Colon (tissue), 2 donors: ENCODE measurements around the gene TMTC3.
A peak's percentile ranks its signal among the peaks of the same experiment; 100 is the strongest.
"Not testable (repeated sequence)": the region's sequence is repeated elsewhere in the genome, so short reads cannot be mapped to it uniquely, and the experiment has no call there.

Experiments
- FAIRE-seq: peaks from 2 replicates; lab custom pipeline; 2012; peaks lifted over from hg19 to GRCh38; lab: Jason Lieb, UNC
- donor health status: control.
- donor health status: control.

Gene TMTC3

DNA sequence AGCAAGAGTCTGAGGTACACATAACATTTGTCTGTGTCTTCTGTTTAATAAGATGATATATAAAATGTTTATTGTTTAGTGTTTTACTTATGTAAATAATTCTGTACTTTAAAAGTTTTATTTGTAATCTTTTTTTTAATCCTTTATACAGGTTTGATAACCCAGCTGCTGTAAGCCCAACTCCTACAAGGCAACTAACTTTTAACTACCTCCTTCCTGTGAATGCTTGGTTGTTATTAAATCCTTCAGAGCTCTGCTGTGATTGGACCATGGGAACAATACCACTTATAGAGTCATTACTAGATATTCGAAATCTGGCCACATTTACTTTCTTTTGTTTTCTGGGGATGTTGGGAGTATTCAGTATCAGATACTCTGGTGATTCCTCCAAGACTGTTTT is 24.1 kb downstream of the TMTC3 start:
- FAIRE-seq, result no peak

DNA sequence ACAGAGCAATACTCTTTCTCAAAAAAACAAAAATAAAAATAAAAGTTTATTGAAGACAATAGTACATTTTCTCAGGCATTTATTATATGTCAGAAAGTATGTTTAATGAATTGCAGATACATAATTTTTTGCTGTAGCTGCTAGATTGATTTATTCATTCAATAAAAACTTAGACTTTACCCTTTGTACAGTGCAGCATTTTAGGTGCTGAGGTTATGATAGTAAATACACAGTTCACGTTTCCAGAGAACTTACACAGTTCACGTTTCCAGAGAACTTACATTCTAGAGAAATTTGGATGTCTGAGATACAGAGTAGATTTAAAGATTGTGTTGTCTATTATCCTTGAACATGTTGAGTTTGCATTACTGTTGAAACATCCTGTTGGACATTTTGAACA is 25.3 kb downstream of the TMTC3 start:
- FAIRE-seq, result no peak

DNA sequence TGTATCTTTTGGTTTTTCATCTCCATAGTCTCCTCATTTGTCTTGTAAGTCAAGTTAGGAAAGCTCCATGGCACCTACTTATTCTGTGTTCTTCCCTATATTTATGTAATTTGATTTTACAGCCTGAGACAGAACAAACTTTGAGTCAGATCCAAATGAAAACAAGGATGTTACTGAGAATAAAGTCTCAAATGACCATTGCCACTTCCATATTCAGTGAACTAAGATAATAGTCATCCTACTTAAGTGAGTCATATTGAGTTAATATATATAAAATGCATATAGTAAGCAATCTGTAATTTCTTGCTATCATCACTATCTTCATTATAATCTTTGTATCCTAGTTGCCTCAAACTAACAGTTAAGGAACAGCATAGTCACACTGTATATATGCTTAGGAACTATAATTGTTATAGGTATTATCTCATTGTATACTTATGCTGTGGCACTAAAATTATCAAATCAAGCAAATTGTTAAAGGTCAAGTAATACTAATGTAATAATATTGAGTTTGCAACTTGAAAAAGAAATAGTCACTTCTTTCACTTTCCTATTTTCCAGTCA is 30.8 kb downstream of the TMTC3 start:
- FAIRE-seq, result no peak

DNA sequence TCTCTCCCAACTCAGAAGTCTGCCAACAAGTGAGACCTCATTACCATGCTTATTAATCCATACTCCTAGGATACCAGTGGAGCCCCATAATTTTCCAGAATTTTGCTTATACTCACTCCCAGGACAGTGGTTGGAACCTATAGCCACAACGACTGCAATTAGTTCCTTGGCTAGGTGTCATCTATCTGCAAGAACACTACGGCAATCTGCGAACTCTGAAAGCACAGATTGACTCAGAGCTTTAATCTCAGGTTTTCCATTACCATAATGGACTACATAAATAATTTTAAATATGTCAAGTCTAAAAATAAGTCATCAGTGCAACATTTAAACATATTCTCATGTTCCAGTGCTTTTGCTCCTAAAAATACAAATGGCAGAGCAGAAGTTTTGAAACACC is 33.4 kb downstream of the TMTC3 start:
- no peak for FAIRE-seq

DNA sequence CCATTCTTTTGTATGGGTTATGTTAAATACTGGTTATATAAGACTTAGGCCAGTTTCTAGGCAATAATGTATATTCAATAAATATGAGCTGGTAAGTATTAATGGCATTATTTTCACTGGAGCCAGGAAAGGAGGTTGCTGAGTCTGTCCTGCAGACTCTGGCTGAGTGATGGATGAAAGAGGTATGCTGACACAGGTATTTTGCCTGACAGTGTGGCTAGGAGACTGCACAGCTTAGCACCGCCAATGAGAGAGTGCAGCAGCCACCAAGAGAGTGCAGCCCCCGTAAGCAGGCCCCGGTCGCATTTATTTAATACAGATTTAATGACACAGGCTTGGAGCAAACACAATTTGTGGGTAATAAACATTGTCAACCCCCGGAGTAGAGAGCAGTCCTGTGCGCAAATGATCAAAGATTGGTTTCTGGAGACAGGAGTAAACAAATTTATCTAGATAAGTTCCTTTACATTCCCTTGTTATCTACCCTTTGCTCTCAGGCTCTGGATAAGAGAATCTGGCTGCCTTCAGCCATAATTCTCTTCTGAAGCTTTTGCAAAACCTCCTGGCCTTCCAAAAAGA is 37.4 kb downstream of the TMTC3 start:
- no peak for FAIRE-seq

DNA sequence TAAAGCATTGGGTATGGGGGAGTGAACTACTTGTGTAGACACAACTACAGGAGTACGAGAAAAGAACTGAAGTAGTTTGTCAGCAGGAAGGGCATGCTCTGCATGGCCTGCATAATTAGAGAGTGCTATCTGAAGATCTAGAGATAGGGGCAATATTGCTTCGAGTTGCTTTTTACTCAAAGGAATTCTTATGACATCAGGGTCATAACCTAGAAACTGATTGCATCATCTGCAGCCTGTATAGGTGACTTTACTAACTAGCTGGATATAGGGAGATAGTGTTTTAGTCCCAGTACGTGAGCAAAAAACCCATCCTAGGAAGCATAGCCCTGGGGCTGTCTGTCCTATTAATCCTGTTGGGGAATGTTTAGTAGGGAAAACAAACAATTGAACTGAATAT is 39.8 kb downstream of the TMTC3 start:
- no peak for FAIRE-seq

DNA sequence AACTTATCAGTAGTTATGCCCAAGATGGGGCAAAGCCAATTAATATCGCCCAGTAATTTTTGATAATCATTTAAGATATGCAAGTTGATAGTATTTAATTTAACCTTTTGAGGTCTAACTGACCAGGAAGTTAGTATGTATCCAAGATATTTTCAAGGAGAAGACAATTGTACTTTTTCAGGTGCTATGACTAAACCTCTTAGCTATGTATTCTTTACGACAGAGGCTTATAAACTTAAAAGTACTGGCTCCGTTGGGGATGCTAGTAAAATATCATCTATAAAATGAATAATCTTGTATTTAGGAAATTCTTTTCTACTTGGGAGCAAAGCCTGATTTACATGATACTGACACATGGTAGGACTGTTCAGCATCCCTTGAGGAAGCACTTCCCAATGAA is 40.3 kb downstream of the TMTC3 start:
- FAIRE-seq, result no peak

DNA sequence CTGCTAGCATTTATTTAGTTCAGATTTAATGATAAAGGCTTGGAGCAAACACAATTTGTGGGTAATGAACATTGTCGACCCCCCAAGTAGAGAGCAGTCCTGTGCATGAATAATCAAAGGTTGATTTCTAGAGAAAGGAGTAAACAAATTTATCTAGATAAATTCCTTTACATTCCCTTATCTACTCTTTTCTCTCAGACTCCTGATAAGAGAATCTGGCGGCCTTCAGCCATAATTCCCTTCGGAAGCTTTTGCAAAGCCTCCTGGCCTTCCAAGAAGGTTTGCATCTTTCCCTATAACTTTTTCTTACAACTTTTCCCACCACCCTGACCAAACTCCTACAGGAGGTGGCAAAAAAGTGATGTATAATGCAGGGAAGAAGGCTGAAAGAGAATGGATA is 42.1 kb downstream of the TMTC3 start:
- no peak for FAIRE-seq

DNA sequence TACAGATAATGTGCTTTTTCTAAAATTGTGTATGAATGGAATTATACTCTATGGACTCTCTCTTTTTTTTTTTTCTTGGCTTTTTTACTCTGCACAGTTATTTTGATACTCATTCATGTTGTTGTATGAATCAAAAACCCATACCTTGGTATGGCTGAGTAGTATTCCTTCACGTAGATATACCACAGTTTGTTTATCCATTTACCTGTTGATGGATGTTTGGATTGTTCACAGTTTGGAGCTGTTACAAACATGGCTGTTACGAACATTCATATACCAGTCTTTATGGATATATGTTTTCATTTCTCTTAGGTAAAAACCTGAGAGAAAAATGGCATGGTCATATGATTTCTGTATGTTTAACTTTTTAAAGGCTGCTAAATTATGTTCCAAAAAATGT is 43.2 kb downstream of the TMTC3 start:
- no peak for FAIRE-seq

DNA sequence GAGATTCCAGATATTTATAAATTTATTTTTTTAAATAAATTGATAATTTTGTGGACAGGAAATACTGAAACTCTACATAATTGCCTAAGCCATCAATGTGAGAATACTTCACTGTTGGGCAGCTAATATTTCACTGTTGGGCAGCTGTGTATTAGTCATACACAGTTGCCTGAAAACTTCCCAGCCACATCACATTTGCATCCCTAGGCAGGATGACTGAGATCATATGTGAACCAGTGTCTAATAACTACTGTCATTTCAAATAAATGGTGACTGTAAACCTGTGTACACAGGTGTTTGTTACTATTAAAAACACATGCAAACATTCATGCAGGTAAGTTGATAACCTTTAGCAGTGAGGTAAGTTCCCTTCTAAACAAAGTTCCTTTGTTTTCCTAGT is 43.9 kb downstream of the TMTC3 start:
- FAIRE-seq, result no peak

DNA sequence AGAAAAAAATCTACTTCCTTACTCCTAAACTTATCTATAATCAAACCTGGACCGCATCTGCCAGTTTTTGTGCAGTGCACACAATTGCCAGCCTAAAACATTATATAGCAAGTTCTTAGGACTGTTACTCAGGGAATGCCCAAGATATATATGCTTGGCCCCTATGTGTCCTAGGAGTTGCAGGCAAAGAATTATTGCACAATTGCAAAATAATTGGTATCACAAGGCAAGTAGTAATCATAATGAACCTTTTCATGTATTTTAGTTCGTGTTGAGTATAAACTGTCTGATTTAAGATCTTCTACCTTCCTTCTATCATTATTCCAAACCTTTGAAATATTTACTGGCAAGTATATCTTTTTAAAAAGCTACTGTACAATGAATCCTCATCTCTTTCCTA is 45.5 kb downstream of the TMTC3 start:
- no peak for FAIRE-seq

DNA sequence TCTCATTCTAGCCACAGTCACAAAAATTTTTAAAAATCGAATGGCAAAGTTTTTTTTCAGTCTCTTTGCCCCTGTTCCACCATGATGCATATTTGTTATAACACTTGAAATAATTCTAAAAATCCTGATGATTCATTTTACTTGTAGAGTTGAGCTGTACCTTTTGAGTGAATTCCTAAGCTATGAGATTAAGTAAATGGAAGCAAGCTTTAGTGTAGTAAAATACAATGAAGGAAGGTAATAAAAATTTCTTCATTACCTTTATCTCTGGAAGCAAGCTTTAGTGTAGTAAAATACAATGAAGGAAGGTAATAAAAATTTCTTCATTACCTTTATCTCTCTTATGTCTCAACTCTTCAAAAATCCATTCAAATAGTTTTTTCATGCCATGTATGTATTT is 46.1 kb downstream of the TMTC3 start:
- peak; percentile 85 for FAIRE-seq

DNA sequence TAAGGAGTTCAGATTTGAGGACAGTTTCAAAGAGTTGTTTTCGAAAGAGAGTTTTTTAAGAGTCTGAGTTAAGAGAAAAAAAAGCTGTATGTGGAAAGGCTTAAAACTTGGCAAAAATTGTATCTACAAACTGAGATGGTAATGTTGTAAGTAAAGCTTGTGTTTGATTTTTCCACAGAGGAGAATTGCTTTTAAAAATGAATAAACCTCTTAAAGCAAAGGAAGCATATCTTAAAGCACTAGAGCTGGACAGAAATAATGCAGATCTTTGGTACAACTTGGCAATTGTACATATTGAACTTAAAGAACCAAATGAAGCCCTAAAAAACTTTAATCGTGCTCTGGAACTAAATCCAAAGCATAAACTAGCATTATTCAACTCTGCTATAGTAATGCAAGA is 50.3 kb downstream of the TMTC3 start:
- no peak for FAIRE-seq

DNA sequence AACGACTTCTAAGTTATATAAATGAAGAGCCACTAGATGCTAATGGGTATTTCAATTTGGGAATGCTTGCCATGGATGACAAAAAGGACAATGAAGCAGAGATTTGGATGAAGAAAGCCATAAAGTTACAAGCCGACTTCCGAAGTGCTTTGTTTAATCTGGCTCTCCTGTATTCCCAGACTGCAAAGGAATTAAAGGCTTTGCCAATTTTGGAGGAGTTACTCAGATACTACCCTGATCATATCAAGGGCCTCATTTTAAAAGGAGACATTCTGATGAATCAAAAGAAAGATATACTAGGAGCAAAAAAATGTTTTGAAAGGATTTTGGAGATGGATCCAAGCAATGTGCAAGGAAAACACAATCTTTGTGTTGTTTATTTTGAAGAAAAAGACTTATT is 52.8 kb downstream of the TMTC3 start:
- no peak for FAIRE-seq

DNA sequence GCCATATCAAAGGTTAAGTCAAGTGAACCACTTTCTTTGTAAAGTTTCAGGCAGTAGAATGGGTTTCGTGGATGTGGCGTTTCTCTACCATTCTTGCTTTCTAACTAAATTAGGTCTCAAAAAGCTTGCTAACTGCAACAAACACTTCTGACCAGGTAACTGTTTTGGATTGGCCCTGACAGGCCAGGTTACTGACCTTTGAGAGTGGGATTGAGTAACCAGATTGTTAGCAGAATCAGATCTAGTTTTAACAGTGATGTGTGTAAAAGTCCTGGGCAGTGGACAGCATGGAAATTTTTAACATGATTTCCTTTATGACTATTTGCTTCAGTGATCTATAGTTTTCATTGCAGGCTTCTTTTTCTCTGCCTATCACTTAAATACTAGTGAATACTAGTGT is 57.9 kb downstream of the TMTC3 start:
- no peak for FAIRE-seq

DNA sequence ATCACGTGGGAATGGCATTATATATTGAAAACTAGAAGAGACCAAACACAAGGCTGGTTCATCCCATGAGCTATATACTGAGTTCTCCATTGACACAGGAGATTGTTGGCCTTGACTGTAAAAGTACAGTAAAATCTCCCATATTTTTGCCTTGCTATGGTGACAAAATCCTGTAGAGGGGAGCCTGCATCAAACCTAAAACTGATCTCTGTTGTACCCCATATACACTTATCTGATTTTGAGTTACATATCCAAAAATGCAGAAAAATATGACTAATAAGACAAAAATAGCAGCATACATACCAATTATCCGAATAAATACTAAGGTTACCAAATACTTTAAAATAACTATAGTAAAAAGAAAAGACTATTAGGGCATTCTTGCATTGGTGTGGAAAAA is 60.4 kb downstream of the TMTC3 start:
- no peak for FAIRE-seq

DNA sequence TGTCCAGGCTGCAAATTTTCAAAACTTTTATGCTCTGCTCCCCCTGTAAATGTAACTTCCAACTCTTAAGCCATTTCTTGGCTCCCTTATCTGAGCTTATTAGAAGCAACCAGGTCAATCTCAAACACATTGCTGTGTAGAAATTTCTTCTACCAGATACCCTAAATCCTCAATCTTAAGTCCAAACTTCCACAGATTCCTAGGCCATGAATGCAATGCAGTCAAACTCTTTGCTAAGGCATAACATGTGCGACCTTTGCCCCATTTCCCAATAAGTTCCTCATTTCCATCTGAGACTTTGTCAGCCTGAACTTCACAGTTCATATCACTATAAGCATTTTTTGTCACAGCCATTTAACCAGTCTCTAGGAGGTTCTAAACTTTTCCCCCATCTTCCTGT is 64.5 kb downstream of the TMTC3 start:
- FAIRE-seq, result no peak

DNA sequence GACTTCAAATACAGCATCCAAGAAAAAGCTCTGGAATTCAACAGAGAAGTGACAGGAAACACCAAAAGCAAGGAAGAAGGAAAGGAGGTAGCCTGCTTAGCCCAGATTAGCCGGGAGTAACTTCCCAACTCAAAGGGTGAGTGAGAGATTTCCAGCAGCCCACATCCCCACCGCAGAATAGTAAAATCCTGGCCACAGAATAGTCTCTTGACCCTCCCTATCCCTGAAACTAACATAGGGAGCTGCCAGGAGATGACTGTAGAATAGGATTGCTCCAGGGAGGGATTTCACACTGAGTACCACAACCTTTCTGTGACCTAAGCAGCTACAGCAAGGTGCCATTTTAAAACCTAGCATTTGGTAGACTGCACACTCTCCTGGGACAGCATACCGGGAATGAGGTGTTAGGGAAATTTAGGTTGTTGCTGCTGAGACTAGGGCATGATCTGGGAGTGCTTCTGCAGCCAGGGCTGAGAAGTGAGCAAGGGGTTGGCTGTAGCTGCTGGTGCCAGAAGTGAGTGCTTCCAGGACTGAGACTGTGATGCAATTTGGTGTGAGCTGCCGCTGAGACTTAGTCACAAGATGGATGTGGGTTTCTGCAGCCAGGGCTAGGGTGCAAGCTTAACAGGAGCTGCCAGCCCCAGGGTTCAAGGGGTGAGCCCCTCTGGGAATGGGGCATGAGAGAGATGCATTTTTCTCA is 66.0 kb downstream of the TMTC3 start:
- no peak for FAIRE-seq

DNA sequence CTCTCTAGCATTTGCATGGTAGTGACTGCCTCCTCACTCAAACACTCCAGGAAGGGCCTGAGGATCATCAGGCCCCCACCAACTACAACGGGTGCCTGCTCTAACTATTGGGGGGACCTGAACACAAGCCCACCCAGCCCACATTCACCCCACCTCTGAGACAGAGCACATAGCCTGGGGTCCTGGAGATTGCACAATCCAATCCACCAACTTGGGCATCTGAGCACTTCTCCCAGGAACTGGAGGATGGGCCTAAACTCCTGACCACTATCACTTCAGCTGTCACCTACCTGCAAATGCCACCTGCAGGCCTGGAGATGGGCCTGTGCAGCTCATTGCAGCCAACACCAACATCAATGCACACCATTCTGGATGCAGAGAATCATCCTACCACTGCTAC is 66.6 kb downstream of the TMTC3 start:
- FAIRE-seq, result no peak

DNA sequence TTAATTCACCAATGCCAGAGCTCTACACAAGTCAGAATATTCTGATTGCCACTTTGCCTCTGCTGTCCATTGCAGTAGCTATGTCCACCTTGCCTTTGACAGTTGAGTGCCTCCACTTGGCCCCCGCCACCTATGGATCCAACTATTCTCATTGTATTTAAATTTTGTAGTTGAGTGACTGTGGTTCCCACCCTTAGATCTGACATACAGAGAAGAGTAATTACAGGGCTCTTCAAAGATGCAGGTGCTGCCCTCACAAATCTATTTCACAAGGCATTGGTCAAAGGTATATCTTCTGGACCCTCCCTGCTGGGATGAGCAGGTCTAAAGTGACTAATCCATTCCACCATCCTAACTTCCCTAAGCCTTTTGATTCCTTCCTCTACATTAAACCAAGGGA is 68.2 kb downstream of the TMTC3 start:
- not testable (repeated sequence) for FAIRE-seq

DNA sequence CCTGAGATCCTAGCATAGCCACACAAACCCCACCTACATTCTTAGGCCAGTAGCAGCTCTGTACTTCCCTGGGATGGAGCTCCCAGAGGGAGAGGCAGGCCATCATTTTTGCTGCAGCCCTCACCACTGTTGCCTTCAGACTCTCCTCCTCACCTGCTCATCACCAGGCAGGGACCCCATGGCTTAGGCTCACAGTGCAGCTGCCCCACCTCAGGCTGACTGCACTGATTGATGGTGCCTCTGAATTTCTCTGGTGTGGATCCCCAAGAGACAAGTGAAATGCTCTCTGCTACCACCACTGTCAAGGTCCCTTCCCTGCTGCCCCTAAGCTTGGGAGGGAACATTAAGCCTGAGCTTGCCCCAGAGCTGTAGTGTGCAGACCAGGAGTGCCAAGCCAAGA is 76.2 kb downstream of the TMTC3 start:
- no peak for FAIRE-seq

DNA sequence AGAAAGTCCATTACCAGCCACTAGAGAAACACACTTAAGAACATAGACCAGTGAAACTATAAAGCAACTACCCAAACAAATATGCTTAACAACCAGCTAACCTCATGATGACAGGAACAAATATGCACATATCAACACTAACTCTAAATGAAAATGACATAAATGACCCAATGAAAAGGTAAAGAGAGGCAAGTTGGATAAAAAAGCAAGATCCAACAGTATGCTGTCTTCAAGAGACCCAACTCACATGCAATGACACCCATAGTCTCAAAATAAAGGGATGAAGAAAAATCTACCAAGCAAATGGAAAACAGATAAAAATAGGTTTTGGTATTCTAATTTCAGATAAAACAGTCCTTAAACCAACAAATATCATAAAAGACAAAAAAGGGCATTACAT is 77.8 kb downstream of the TMTC3 start:
- FAIRE-seq, result no peak

DNA sequence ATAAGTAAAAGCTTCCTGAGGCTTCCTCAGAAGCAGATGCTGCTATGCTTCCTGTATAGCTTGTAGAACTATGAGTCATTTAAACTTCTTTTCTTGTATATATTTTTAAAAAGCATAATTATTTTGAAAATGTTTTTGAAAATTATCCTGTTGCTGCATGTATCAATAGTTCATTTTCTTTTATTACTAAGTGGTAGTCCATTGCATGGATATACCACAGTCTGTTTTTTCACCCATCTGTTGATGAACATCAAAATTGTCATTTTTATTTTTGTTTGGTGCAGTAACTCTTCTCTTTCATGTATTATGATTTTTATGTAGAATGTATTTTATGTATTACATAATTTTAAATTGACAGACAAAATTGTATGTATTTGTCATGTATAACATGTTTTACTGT is 81.4 kb downstream of the TMTC3 start:
- peak; percentile 24 for FAIRE-seq

DNA sequence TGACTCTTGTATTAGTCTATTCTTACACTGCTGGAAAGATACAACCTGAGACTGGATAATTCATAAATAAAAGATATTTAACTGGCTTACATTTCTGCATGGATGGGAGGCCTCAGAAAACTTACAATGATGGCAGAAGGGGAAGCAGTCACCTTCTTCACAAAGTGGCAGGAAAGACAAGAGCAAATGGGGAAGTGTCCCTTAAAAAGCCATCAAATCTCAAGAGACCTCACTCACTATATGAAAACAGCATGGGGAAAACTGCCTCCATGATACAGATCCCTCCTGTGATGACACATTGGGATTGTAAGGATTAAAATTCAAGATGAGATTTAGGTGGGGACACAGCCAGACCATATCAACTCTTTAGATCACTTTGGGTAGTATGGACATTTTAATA is 83.7 kb downstream of the TMTC3 start:
- no peak for FAIRE-seq
